H9 (cell line): ENCODE results near the gene KIT. TPM values are rescaled to one million over a fixed set of nuclear protein-coding genes. Genes with fewer than 3 reads are reported as not detected.

Experiments
- DNase-seq: peaks from one replicate; pipeline ENCODE4 v3.0.0-alpha.2; 2017
- H2AFZ ChIP-seq: one replicate; pipeline ENCODE4 v1.6.1; 2013; ENCODE audit warnings: mild to moderate bottlenecking, low read length, control low read depth, moderate library complexity
- H2AK5ac ChIP-seq: 2 replicates; pipeline ENCODE4 v1.6.1; 2013; ENCODE audit warnings: low read length, control low read depth, mixed read lengths; ENCODE audit not compliant: insufficient read length
- H2BK120ac ChIP-seq: one replicate; pipeline ENCODE4 v1.6.1; 2013; ENCODE audit warnings: low read depth, mild to moderate bottlenecking, low read length, control low read depth, inconsistent platforms; ENCODE audit not compliant: poor library complexity, severe bottlenecking
- H2BK12ac ChIP-seq: 2 replicates; pipeline ENCODE4 v1.6.1; 2013; ENCODE audit warnings: low read length, control low read depth, mixed read lengths, low read depth; ENCODE audit not compliant: insufficient read length
- H2BK15ac ChIP-seq: 2 replicates; pipeline ENCODE4 v1.6.1; 2013; ENCODE audit warnings: low read depth, low read length, control low read depth
- H2BK20ac ChIP-seq: one replicate; pipeline ENCODE4 v1.6.1; 2013; ENCODE audit warnings: low read depth, mild to moderate bottlenecking, low read length, control low read depth, inconsistent platforms; ENCODE audit not compliant: poor library complexity, severe bottlenecking
- H2BK5ac ChIP-seq: 2 replicates; pipeline ENCODE4 v1.6.1; 2013; ENCODE audit warnings: low read length, control low read depth, mixed read lengths; ENCODE audit not compliant: insufficient read length
- H3K14ac ChIP-seq: 2 replicates; pipeline ENCODE4 v1.6.1; 2013; ENCODE audit warnings: low read length, control low read depth; ENCODE audit not compliant: insufficient read depth
- H3K18ac ChIP-seq: 2 replicates; pipeline ENCODE4 v1.6.1; 2013; ENCODE audit warnings: low read depth, mild to moderate bottlenecking, mixed read lengths, low read length, control low read depth; ENCODE audit not compliant: insufficient read length
- H3K23ac ChIP-seq: 2 replicates; pipeline ENCODE4 v1.6.1; 2013; ENCODE audit warnings: low read length, control low read depth, mixed read lengths, low read depth; ENCODE audit not compliant: insufficient read length
- H3K23me2 ChIP-seq: 2 replicates; pipeline ENCODE4 v1.6.1; 2013; ENCODE audit warnings: low read depth, mild to moderate bottlenecking, mixed read lengths, low read length, control low read depth; ENCODE audit not compliant: insufficient read length, poor library complexity, severe bottlenecking
- H3K27ac ChIP-seq: 2 replicates; pipeline ENCODE4 v1.5.1; 2013; ENCODE audit warnings: low read length, control low read depth, mixed read lengths, low read depth; ENCODE audit not compliant: insufficient read length
- H3K27me3 ChIP-seq: 2 replicates; pipeline ENCODE4 v1.6.1; 2013; ENCODE audit warnings: low read length, control low read depth, inconsistent platforms; ENCODE audit not compliant: insufficient read depth
- H3K4ac ChIP-seq: 2 replicates; pipeline ENCODE4 v1.6.1; 2013; ENCODE audit warnings: low read depth, mild to moderate bottlenecking, control low read depth, inconsistent platforms, low read length, moderate library complexity
- H3K4me1 ChIP-seq: 2 replicates; pipeline ENCODE4 v1.6.1; 2013; ENCODE audit warnings: low read length, control low read depth, inconsistent platforms; ENCODE audit not compliant: insufficient read depth
- H3K4me2 ChIP-seq: 2 replicates; pipeline ENCODE4 v1.6.1; 2013; ENCODE audit warnings: low read length, control low read depth, mixed read lengths; ENCODE audit not compliant: insufficient read length, insufficient read depth
- H3K56ac ChIP-seq: 2 replicates; pipeline ENCODE4 v1.6.1; 2013; ENCODE audit warnings: low read depth, mild to moderate bottlenecking, mixed read lengths, low read length, control low read depth; ENCODE audit not compliant: insufficient read length
- H3K79me1 ChIP-seq: 2 replicates; pipeline ENCODE4 v1.6.1; 2013; ENCODE audit warnings: low read depth, mild to moderate bottlenecking, moderate library complexity, low read length, control low read depth, inconsistent platforms; ENCODE audit not compliant: insufficient read depth, poor library complexity, severe bottlenecking
- H3K79me2 ChIP-seq: 2 replicates; pipeline ENCODE4 v1.6.1; 2013; ENCODE audit warnings: low read length, control low read depth, inconsistent platforms; ENCODE audit not compliant: insufficient read depth
- H3K9ac ChIP-seq: 2 replicates; pipeline ENCODE4 v1.6.1; 2013; ENCODE audit warnings: low read length, control low read depth, mixed read lengths; ENCODE audit not compliant: insufficient read length; ENCODE audit errors: extremely low read depth
- H3K9me3 ChIP-seq: one replicate; pipeline ENCODE4 v1.6.1; 2013; ENCODE audit warnings: low read depth, low read length, inconsistent platforms; ENCODE audit not compliant: control insufficient read depth
- H3T11ph ChIP-seq: one replicate; pipeline ENCODE4 v1.6.1; 2013; ENCODE audit warnings: mild to moderate bottlenecking, low read length, control low read depth, inconsistent platforms
- H4K20me1 ChIP-seq: one replicate; pipeline ENCODE4 v1.6.1; 2013; ENCODE audit not compliant: control insufficient read depth, insufficient read length, insufficient read depth
- H4K5ac ChIP-seq: 2 replicates; pipeline ENCODE4 v1.6.1; 2013; ENCODE audit warnings: low read depth, mild to moderate bottlenecking, mixed read lengths, low read length, control low read depth; ENCODE audit not compliant: insufficient read length
- H4K8ac ChIP-seq: replicated peaks from 2 replicates; pipeline ENCODE4 v1.6.1; 2013; ENCODE audit warnings: low read length, control low read depth, mixed read lengths, low read depth; ENCODE audit not compliant: insufficient read length
- H4K91ac ChIP-seq: 2 replicates; pipeline ENCODE4 v1.6.1; 2013; ENCODE audit warnings: low read depth, mild to moderate bottlenecking, moderate library complexity, mixed read lengths, low read length, control low read depth; ENCODE audit not compliant: insufficient read length
- H3K27ac Mint-ChIP-seq, 3 experiments: 2 replicates in 2 of 3; 3 replicates in 1 of 3; pipeline ENCODE4 v1.8.0; 2020 to 2021; ENCODE audit warnings: mixed read lengths in 3 of 3, mild to moderate bottlenecking in 1 of 3, moderate library complexity in 1 of 3
- H3K27me3 Mint-ChIP-seq: 2 replicates; pipeline ENCODE4 v1.8.0; 2021; ENCODE audit warnings: low read depth, mild to moderate bottlenecking, moderate library complexity, mixed read lengths
- H3K36me3 Mint-ChIP-seq, 3 experiments: 2 replicates in 2 of 3; 3 replicates in 1 of 3; pipeline ENCODE4 v1.8.0; 2020 to 2021; ENCODE audit warnings: low read depth in 3 of 3, mixed read lengths in 3 of 3; ENCODE audit not compliant: insufficient read depth in 1 of 3
- H3K4me1 Mint-ChIP-seq, 2 experiments: 2 replicates each; pipeline ENCODE4 v1.8.0; 2020; ENCODE audit warnings: mixed read lengths in 2 of 2
- H3K4me3 Mint-ChIP-seq, 2 experiments: 2 replicates in 1 of 2; 3 replicates in 1 of 2; pipeline ENCODE4 v1.8.0; 2020 to 2021; ENCODE audit warnings: mild to moderate bottlenecking in 2 of 2, mixed read lengths in 2 of 2, moderate library complexity in 1 of 2
- H3K9me3 Mint-ChIP-seq, 2 experiments: 2 replicates in 1 of 2; 3 replicates in 1 of 2; pipeline ENCODE4 v1.8.0; 2020; ENCODE audit warnings: mild to moderate bottlenecking in 2 of 2, mixed read lengths in 2 of 2, moderate library complexity in 1 of 2
- WGBS: extraction: QIAGEN DNeasy Blood & Tissue Kit; methylation state at CpG from one replicate; pipeline ENCODE4 v1.1.7; 2013; ENCODE audit warnings: missing lambda C conversion rate, low lambda C conversion rate, mixed read lengths; ENCODE audit not compliant: insufficient read length; ENCODE audit errors: extremely low coverage; 5-methylcytosine and 5-hydroxymethylcytosine counted together
- total RNA-seq: library from RNA; stranded (reverse); gene quantifications from 2 replicates; pipeline ENCODE4 v1.2.1, GENCODE V29; 2021
- TF ChIP-seq, protein P1 (sequence below): fragments of 200-600 bp; sonication (generic); conservative IDR thresholded peaks from 3 replicates; pipeline ENCODE4 v1.8.0; 2021; ENCODE audit warnings: antibody characterized with exemption, mild to moderate bottlenecking

The KIT gene
- total RNA-seq, 1 experiment from 2014 or later, result 6.7 TPM

GRCh38 chr4:54703182-54703581 lies 45.4 kb downstream of the KIT start:
- H3K9me3 ChIP-seq, result no peaks in the 10 kb centered on the region
- TF ChIP-seq, protein P1, sequence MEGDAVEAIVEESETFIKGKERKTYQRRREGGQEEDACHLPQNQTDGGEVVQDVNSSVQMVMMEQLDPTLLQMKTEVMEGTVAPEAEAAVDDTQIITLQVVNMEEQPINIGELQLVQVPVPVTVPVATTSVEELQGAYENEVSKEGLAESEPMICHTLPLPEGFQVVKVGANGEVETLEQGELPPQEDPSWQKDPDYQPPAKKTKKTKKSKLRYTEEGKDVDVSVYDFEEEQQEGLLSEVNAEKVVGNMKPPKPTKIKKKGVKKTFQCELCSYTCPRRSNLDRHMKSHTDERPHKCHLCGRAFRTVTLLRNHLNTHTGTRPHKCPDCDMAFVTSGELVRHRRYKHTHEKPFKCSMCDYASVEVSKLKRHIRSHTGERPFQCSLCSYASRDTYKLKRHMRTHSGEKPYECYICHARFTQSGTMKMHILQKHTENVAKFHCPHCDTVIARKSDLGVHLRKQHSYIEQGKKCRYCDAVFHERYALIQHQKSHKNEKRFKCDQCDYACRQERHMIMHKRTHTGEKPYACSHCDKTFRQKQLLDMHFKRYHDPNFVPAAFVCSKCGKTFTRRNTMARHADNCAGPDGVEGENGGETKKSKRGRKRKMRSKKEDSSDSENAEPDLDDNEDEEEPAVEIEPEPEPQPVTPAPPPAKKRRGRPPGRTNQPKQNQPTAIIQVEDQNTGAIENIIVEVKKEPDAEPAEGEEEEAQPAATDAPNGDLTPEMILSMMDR, result no peak
- Mint-ChIP-seq H3K4me3 (no peak overlapping the region), H3K27me3 (no peaks in the 10 kb centered on the region), H3K36me3 (peaks cover 0 to 28% (median 1%) of the 10 kb centered on the region in 3 experiments; a peak in 4 of 7 replicates), H3K9me3 (no peaks in the 10 kb centered on the region; a peak in 1 of 5 replicates), H3K27ac (no peak overlapping the region), H3K4me1 (0 out of 4 replicates have a peak, but pooled peaks cover 5 to 9% of the 10 kb centered on the region in 2 experiments)
- H2BK15ac ChIP-seq, result no peak overlapping the region
- no peaks in the 10 kb centered on the region for H3K79me1 ChIP-seq
- no peak for DNase-seq
- no peak overlapping the region for H2AK5ac ChIP-seq
- H4K91ac ChIP-seq, result no peak overlapping the region
- H3K27me3 ChIP-seq, result no peaks in the 10 kb centered on the region
- no peak overlapping the region for H2AFZ ChIP-seq
- H3K4ac ChIP-seq, result no peak overlapping the region
- WGBS, result no CpG with 5 or more reads among the region's 4 CpGs
- no peak overlapping the region for H4K8ac ChIP-seq
- H2BK12ac ChIP-seq, result no peak overlapping the region
- H3K9ac ChIP-seq, result no peak overlapping the region
- no peak overlapping the region for H3T11ph ChIP-seq
- no peak overlapping the region for H3K23ac ChIP-seq
- no peak overlapping the region for H3K18ac ChIP-seq
- no peak overlapping the region for H3K4me2 ChIP-seq
- H2BK20ac ChIP-seq, result no peak overlapping the region
- no peak overlapping the region for H2BK5ac ChIP-seq
- H3K79me2 ChIP-seq, result no peaks in the 10 kb centered on the region
- H3K27ac ChIP-seq, result no peak overlapping the region
- H3K23me2 ChIP-seq, result no peaks in the 10 kb centered on the region
- H3K14ac ChIP-seq, result no peak overlapping the region
- no peak overlapping the region for H2BK120ac ChIP-seq
- no peaks in the 10 kb centered on the region for H4K20me1 ChIP-seq
- H4K5ac ChIP-seq, result no peak overlapping the region
- H3K4me1 ChIP-seq, result no peaks in the 10 kb centered on the region
- H3K56ac ChIP-seq, result no peak overlapping the region
